Fibroblast of the aortic adventitia (primary cell): ENCODE results near the gene PLOD1. TPM values are rescaled to one million over a fixed set of nuclear protein-coding genes. Genes with fewer than 3 reads are reported as not detected.
A peak's percentile ranks its signal among the peaks of the same experiment; 100 is the strongest.
"Not testable (repeated sequence)": the region's sequence is repeated elsewhere in the genome, so short reads cannot be mapped to it uniquely, and the experiment has no call there.

Experiments used
- DNase-seq: peaks from one replicate; pipeline ENCODE4 v3.0.0-alpha.2; 2010; ENCODE audit warnings: low read depth
- H3K4me3 ChIP-seq: 2 replicates; pipeline ENCODE4 v1.5.1; 2011; ENCODE audit warnings: low read depth, mild to moderate bottlenecking, control low read depth, low read length, moderate library complexity
- CTCF ChIP-seq: IDR thresholded peaks from 2 replicates; pipeline ENCODE4 v1.5.1; 2011; ENCODE audit warnings: mild to moderate bottlenecking, low read length, control low read depth, inconsistent platforms; ENCODE audit not compliant: insufficient read depth
- total RNA-seq: library from RNA; depleted of rRNA; stranded (reverse); fragments of >200 nt; gene quantifications from 2 replicates; pipeline ENCODE4 v1.2.3, GENCODE V29; 2012; ENCODE audit warnings: low replicate concordance

Gene PLOD1
- total RNA-seq, 1 donor = 116 TPM

- no peak overlapping the region for H3K4me3 ChIP-seq
- no peak for TF ChIP-seq CTCF
- DNase-seq = peak; percentile 68
These were observed 3.7 kb upstream of the PLOD1 start for GRCh38 chr1:11930571-11931445.

GRCh38 chr1:11931845-11932244 is 2.7 kb upstream of the PLOD1 start:
- no peak for DNase-seq
- no peak for TF ChIP-seq CTCF

DNA sequence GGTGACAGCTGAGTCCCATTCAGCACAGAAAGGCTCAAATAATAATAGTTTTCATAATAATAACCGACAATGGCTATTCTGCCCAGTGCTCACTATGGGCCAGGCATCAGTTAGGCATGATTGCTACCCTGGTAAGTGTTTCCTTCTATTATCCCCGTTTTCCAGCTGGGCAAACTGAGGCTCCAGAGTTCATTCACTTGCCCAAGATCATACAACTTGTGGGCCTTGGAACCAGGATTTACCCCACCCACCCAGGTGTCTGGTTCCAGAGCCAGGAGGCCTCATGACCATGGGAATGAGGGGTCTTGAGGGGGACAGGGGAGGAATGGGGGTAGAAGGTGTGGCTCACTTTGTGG is 518 bp downstream of the PLOD1 start:
- DNase-seq = no peak
- H3K4me3 ChIP-seq = peak overlapping the region; percentile 78
- no peak for TF ChIP-seq CTCF

More at GRCh38 chr1:11931845-11932244, 2.7 kb upstream of the PLOD1 start:
- no peak overlapping the region for H3K4me3 ChIP-seq

- H3K4me3 ChIP-seq, DNase-seq: not testable (repeated sequence)
These were observed 1.2 kb downstream of the PLOD1 start for GRCh38 chr1:11935733-11936132.

DNA sequence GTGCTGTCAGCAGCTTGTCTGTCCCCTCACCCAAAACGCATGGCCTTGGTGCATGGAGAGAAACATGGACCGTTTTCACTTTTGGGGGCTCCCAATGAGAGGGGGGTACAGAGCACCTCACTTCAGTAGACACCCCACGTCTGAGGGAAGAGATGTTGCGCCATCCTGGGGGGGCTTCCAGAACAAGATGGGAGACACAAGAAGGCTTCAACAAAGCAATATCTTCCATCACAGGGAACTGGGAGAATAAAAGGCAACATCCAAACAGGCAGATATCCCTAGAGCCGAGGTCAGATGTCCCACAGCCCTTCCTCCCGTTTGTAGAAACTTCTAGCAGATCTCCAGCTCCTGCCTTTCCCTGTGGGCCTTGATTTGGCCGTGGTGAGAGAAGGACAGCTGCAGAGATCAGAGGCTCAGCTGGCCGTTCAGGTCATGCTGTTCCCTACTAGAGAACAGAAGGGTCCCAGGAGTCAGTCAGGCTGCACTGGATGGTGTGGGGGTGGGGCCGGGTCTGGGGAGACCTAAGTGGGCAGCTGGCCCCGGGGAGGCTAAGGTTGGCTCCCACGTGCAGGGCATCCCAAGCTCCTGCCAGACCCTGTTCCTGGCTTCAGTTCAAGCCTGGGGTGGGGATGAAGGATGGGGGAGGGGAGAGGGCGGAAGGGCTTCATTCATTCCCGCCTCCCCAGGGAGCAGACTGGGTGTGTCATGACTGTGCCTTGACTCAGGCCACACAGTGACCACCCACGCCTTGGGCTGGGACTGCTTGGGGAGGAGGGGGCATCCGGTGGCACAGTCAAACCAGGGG is 4.4 kb downstream of the PLOD1 start:
- H3K4me3 ChIP-seq = no peak overlapping the region
- no peak for TF ChIP-seq CTCF
- no peak for DNase-seq

GRCh38 chr1:11939794-11940193 is 5.3 kb downstream of the PLOD1 start:
- not testable (repeated sequence) for H3K4me3 ChIP-seq, DNase-seq

- no peak for TF ChIP-seq CTCF
- no peak overlapping the region for H3K4me3 ChIP-seq
- DNase-seq = peak; percentile 56
These were observed 5.9 kb downstream of the PLOD1 start for GRCh38 chr1:11940260-11940921.
